Loucy (cell line): ENCODE results near the gene PGF.

ENCODE experiments used
- H2AFZ ChIP-seq: fragments of 200-600 bp; sonication (generic); 2 replicates; pipeline ENCODE4 v1.6.0; 2016; ENCODE audit warnings: antibody characterized with exemption, mild to moderate bottlenecking, low read length, moderate library complexity
- H3F3A ChIP-seq: fragments of 200-600 bp; 2 replicates; pipeline ENCODE4 v1.6.0; 2016; ENCODE audit warnings: antibody characterized with exemption, low read depth, mild to moderate bottlenecking
- H3K27me3 ChIP-seq: fragments of 200-600 bp; sonication (generic); 2 replicates; pipeline ENCODE4 v1.6.1; 2014; ENCODE audit warnings: low read length, mild to moderate bottlenecking; ENCODE audit not compliant: insufficient read depth, poor library complexity, severe bottlenecking
- H3K36me3 ChIP-seq: fragments of 200-600 bp; sonication (generic); 2 replicates; pipeline ENCODE4 v1.6.1; 2016; ENCODE audit warnings: low read length; ENCODE audit not compliant: insufficient read depth
- H3K4me1 ChIP-seq: fragments of 200-600 bp; sonication (generic); 2 replicates; pipeline ENCODE4 v1.5.1; 2014; ENCODE audit warnings: low read length, mild to moderate bottlenecking; ENCODE audit not compliant: insufficient read depth, poor library complexity, severe bottlenecking
- H3K4me2 ChIP-seq: fragments of 200-600 bp; sonication (generic); 2 replicates; pipeline ENCODE4 v1.6.0; 2014; ENCODE audit warnings: antibody characterized with exemption, low read length, low read depth, mild to moderate bottlenecking; ENCODE audit not compliant: poor library complexity, severe bottlenecking
- H3K4me3 ChIP-seq: fragments of 200-600 bp; sonication (generic); 2 replicates; pipeline ENCODE4 v1.5.1; 2014; ENCODE audit warnings: low read length, mild to moderate bottlenecking, mixed read lengths; ENCODE audit not compliant: poor library complexity, severe bottlenecking
- H3K79me2 ChIP-seq: fragments of 200-600 bp; sonication (generic); 2 replicates; pipeline ENCODE4 v1.6.1; 2014; ENCODE audit warnings: low read length; ENCODE audit not compliant: insufficient read depth
- H3K9ac ChIP-seq: fragments of 200-600 bp; sonication (generic); 2 replicates; pipeline ENCODE4 v1.6.0; 2014; ENCODE audit warnings: mild to moderate bottlenecking, low read depth, low read length, moderate library complexity; ENCODE audit not compliant: poor library complexity, severe bottlenecking
- H3K9me2 ChIP-seq: fragments of 200-600 bp; sonication (generic); replicated peaks from 2 replicates; pipeline ENCODE4 v1.6.1; 2016; ENCODE audit warnings: low read depth, low read length, mixed read lengths
- H3K9me3 ChIP-seq: fragments of 200-600 bp; sonication (generic); 2 replicates; pipeline ENCODE4 v1.6.1; 2014; ENCODE audit warnings: mild to moderate bottlenecking, antibody characterized with exemption, low read length, low read depth; ENCODE audit not compliant: insufficient read depth
- H4K20me1 ChIP-seq: fragments of 200-600 bp; sonication (generic); 2 replicates; pipeline ENCODE4 v1.6.0; 2014; ENCODE audit warnings: antibody characterized with exemption, low read length, mild to moderate bottlenecking; ENCODE audit not compliant: insufficient read depth, poor library complexity, severe bottlenecking
- EZH2phosphoT487 ChIP-seq: fragments of 200-600 bp; IDR thresholded peaks from 2 replicates; pipeline ENCODE4 v1.6.1; 2018; ENCODE audit warnings: antibody characterized with exemption, mild to moderate bottlenecking, moderate library complexity, borderline replicate concordance
- TF ChIP-seq, protein P1 (sequence below): fragments of 200-600 bp; sonication (generic); conservative IDR thresholded peaks from 2 replicates; pipeline ENCODE4 v1.5.1; 2014; ENCODE audit warnings: mild to moderate bottlenecking, antibody characterized with exemption, low read length

Gene PGF

GRCh38 chr14:74955229-74956026 is at the start of gene PGF:
Gene PGF (minus strand): TSS chr14:74955597. CDS start chr14:74955242, 355 bp downstream.
- no peak for TF ChIP-seq EZH2phosphoT487
- TF ChIP-seq, protein P1, sequence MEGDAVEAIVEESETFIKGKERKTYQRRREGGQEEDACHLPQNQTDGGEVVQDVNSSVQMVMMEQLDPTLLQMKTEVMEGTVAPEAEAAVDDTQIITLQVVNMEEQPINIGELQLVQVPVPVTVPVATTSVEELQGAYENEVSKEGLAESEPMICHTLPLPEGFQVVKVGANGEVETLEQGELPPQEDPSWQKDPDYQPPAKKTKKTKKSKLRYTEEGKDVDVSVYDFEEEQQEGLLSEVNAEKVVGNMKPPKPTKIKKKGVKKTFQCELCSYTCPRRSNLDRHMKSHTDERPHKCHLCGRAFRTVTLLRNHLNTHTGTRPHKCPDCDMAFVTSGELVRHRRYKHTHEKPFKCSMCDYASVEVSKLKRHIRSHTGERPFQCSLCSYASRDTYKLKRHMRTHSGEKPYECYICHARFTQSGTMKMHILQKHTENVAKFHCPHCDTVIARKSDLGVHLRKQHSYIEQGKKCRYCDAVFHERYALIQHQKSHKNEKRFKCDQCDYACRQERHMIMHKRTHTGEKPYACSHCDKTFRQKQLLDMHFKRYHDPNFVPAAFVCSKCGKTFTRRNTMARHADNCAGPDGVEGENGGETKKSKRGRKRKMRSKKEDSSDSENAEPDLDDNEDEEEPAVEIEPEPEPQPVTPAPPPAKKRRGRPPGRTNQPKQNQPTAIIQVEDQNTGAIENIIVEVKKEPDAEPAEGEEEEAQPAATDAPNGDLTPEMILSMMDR, result no peak
- Histone ChIP-seq H3K9ac (no peak within 1 kb of the TSS), H3K4me2 (no peak within 1 kb of the TSS), H3K4me1 (peaks cover 9% of the 10 kb centered on the region), H3K27me3 (no peaks in the 10 kb centered on the region), H3K36me3 (no peaks in the 10 kb centered on the region), H3F3A (no peaks in the 10 kb centered on the region), H3K9me3 (no peaks in the 10 kb centered on the region), H2AFZ (no peak within 1 kb of the TSS), H4K20me1 (no peaks in the 10 kb centered on the region), H3K4me3 (no peak within 1 kb of the TSS), H3K9me2 (no peaks in the 10 kb centered on the region), H3K79me2 (no peaks in the 10 kb centered on the region)

GRCh38 chr14:75003250-75004027 is 48.0 kb upstream of the PGF start:
- peaks cover 7% of the 10 kb centered on the region for H4K20me1 ChIP-seq
- peak overlapping the region; percentile 95 for H3K4me3 ChIP-seq
- peak overlapping the region; percentile 88 for H2AFZ ChIP-seq
- no peak for TF ChIP-seq EZH2phosphoT487
- TF ChIP-seq, protein P1, result no peak
- no peaks in the 10 kb centered on the region for H3K9me2 ChIP-seq
- no peaks in the 10 kb centered on the region for H3K27me3 ChIP-seq
- peaks cover 21% of the 10 kb centered on the region; the same call in 1 of the 2 replicates for H3K36me3 ChIP-seq
- no peaks in the 10 kb centered on the region for H3K9me3 ChIP-seq
- H3K4me2 ChIP-seq, result peak overlapping the region; percentile 94
- H3K9ac ChIP-seq, result peak overlapping the region; percentile 89
- no peaks in the 10 kb centered on the region for H3F3A ChIP-seq
- peaks cover 27% of the 10 kb centered on the region for H3K79me2 ChIP-seq
- peaks cover 19% of the 10 kb centered on the region for H3K4me1 ChIP-seq

GRCh38 chr14:75002392-75003249 is 47.2 kb upstream of the PGF start, which contains the start of gene EIF2B2:
Gene EIF2B2 (plus strand): TSS chr14:75002921. CDS start chr14:75002991, 70 bp downstream.
- peaks cover 7% of the 10 kb centered on the region for H4K20me1 ChIP-seq
- H3K4me2 ChIP-seq, result peak within 1 kb of the TSS; percentile 94
- H3F3A ChIP-seq, result no peaks in the 10 kb centered on the region
- H3K9me3 ChIP-seq, result no peaks in the 10 kb centered on the region
- peak within 1 kb of the TSS; percentile 95 for H3K4me3 ChIP-seq
- no peaks in the 10 kb centered on the region for H3K27me3 ChIP-seq
- H3K4me1 ChIP-seq, result peaks cover 19% of the 10 kb centered on the region
- TF ChIP-seq EZH2phosphoT487, result no peak
- TF ChIP-seq, protein P1, result no peak
- peak within 1 kb of the TSS; percentile 89 for H3K9ac ChIP-seq
- no peaks in the 10 kb centered on the region for H3K9me2 ChIP-seq
- peak within 1 kb of the TSS; percentile 89 for H2AFZ ChIP-seq
- H3K79me2 ChIP-seq, result peaks cover 27% of the 10 kb centered on the region
- peaks cover 14% of the 10 kb centered on the region; the same call in 1 of the 2 replicates for H3K36me3 ChIP-seq
